Kidney epithelial cell (primary cell): ENCODE results near the gene MAPT. TPM values are rescaled to one million over a fixed set of nuclear protein-coding genes. Genes with fewer than 3 reads are reported as not detected.
A peak's percentile ranks its signal among the peaks of the same experiment; 100 is the strongest.
"Not testable (repeated sequence)": the region's sequence is repeated elsewhere in the genome, so short reads cannot be mapped to it uniquely, and the experiment has no call there.

ENCODE experiments used
- DNase-seq: peaks from one replicate; pipeline ENCODE4 v3.0.0-alpha.2; 2010; ENCODE audit warnings: low read depth
- H3K27me3 ChIP-seq: 2 replicates; pipeline ENCODE4 v1.6.0; 2011; ENCODE audit warnings: low read length; ENCODE audit not compliant: control insufficient read depth, insufficient read depth
- H3K36me3 ChIP-seq: 2 replicates; pipeline ENCODE4 v1.5.1; 2011; ENCODE audit warnings: low read length; ENCODE audit not compliant: control insufficient read depth, insufficient read depth
- H3K4me3 ChIP-seq: 2 replicates; pipeline ENCODE4 v1.5.1; 2011; ENCODE audit warnings: low read depth, mild to moderate bottlenecking, control low read depth, low read length
- total RNA-seq: library from RNA; depleted of rRNA; stranded (reverse); fragments of >200 nt; gene quantifications from 2 replicates; pipeline ENCODE4 v1.2.3, GENCODE V29; 2015
- TF ChIP-seq, protein P1 (sequence below): IDR thresholded peaks from 2 replicates; pipeline ENCODE4 v1.5.1; 2011; ENCODE audit warnings: mild to moderate bottlenecking, moderate library complexity, low read length, control low read depth, inconsistent platforms; ENCODE audit not compliant: insufficient read depth, poor library complexity, severe bottlenecking

Gene MAPT
- total RNA-seq, 1 donor from 2014 or later, result 0.25 TPM

- no peak for DNase-seq
- TF ChIP-seq, protein P1, sequence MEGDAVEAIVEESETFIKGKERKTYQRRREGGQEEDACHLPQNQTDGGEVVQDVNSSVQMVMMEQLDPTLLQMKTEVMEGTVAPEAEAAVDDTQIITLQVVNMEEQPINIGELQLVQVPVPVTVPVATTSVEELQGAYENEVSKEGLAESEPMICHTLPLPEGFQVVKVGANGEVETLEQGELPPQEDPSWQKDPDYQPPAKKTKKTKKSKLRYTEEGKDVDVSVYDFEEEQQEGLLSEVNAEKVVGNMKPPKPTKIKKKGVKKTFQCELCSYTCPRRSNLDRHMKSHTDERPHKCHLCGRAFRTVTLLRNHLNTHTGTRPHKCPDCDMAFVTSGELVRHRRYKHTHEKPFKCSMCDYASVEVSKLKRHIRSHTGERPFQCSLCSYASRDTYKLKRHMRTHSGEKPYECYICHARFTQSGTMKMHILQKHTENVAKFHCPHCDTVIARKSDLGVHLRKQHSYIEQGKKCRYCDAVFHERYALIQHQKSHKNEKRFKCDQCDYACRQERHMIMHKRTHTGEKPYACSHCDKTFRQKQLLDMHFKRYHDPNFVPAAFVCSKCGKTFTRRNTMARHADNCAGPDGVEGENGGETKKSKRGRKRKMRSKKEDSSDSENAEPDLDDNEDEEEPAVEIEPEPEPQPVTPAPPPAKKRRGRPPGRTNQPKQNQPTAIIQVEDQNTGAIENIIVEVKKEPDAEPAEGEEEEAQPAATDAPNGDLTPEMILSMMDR, result no peak
- peaks cover 12% of the 10 kb centered on the region for H3K27me3 ChIP-seq
- no peaks in the 10 kb centered on the region for H3K36me3 ChIP-seq
- H3K4me3 ChIP-seq, result no peak overlapping the region
These were observed 38.5 kb upstream of the MAPT start for GRCh38 chr17:45855691-45856336.

DNA sequence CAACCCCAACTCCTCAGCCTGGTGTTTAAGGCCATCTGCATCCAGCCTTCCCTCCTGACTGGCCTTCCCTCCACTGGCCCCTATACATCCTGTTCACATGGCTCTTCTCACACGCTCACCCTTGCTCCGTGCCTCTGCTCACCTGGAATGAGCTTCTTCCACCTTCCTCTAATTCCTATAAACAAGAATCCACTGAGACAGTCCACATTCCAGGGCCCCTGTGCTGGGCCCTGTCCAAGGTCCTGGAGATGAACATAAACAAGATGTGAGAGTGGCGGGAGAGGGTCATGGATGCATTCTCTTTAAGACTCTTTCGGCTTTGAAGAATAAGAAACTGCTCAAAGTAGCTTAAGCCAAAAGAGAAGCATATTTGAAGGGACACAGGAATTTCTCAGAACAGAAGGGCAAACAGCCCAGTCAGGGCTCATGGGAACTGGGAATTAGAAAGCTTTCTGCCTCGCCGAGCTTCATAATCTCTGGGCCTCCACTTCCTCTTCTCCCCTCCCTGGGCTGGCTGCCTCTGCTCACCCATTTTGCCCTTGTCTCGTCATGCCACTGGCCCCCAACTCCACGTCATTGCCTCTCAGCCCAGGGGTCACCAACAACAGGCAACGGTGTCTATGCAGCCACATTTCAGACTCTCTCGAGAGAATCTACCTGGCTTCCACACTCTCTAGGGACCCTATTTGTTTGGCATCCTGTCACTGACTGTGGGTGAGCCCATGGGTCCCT, 36.2 kb upstream of the MAPT start:
- peaks cover 2% of the 10 kb centered on the region for H3K27me3 ChIP-seq
- TF ChIP-seq, protein P1, result no peak
- DNase-seq, result peak; percentile 2
- no peaks in the 10 kb centered on the region for H3K36me3 ChIP-seq
- H3K4me3 ChIP-seq, result no peak overlapping the region

DNA sequence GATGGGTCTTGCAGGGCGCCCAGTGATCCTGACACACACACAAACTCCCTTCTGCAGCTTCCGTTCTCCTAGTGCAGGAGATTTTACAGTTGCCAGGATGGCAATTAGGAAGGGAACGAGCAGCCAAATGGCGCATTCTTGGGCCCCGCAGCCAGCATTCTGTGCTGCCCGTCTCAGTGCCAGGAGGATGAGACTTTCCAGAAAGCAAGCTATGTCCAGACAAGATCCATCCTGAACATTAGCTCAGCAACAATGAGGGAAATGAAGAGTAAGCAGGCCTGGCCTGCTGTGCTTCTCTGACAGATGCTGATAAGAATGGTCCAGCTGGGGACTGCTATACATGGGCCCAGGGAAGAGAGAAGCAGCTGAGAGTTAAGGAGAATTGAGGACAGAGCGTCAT, 33.2 kb upstream of the MAPT start:
- TF ChIP-seq, protein P1, result no peak
- peaks cover 5% of the 10 kb centered on the region for H3K27me3 ChIP-seq
- no peak overlapping the region for H3K4me3 ChIP-seq

GRCh38 chr17:45862127-45862526, 32.2 kb upstream of the MAPT start:
- DNase-seq, H3K4me3 ChIP-seq, H3K27me3 ChIP-seq, H3K36me3 ChIP-seq: not testable (repeated sequence)

More for the DNA sequence above, 33.2 kb upstream of the MAPT start:
- no peak for DNase-seq
- no peaks in the 10 kb centered on the region for H3K36me3 ChIP-seq

DNA sequence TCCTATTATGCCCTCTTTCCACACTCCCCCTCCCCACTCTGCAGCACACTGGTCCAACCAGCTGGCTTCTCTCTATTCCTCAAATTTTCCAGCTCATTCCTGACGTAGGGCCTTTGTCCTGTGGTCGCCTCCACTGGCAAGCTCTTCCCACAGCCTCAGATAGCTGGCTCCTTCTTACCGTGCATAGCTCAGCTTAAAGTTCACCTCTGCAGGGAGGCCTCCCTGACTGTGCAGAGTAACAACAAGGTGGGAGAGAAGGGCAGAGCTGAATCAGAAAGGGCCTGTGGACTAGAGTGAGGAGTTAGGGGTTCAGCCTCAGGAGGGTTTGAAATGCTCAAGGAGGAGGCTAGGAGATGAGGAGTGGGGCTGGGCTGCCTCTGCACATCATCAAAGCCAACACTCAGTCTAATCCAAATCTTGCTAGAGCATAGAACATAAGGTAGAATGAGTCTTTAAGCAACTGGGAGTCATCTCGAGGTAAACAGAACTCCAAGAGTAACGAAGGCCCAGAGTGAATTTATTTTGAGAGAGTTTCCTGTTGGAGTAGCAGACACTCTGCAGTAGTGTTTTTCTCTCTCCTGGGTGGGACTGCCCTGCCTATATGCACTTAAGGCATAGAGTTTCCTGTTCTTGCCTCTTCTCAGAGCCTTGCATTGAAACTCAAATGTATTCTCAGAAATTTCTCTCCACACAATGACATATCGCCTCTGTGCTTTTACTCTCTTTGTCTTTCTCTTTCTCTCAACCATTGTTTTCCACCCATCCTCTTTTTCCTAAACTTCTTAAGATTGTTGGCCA, 30.3 kb upstream of the MAPT start:
- no peaks in the 10 kb centered on the region for H3K36me3 ChIP-seq
- no peak overlapping the region for H3K4me3 ChIP-seq
- TF ChIP-seq, protein P1, result no peak
- H3K27me3 ChIP-seq, result peaks cover 5% of the 10 kb centered on the region
- DNase-seq, result no peak

DNA sequence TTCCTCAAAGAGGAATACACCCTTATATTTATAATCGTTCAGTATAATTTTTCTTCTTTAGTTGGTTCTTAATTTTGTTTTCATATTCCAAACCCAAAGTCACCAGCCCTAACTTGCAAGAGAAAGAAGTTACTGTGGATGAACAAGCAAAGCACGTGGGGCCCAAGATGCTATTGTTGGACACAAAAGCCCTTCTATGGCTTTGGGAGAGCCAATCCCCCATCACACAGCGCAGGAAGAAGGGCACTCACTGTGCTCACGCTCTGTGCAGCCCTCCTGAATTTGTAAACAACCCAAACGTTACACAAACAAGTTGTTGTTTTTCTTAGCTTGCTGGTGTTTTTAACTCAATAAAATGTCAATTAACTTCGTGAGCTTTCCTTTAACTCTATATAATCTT, 27.2 kb upstream of the MAPT start:
- TF ChIP-seq, protein P1, result no peak
- H3K36me3 ChIP-seq, result no peaks in the 10 kb centered on the region

More for the DNA sequence above, 27.2 kb upstream of the MAPT start:
- H3K4me3 ChIP-seq, result no peak overlapping the region
- DNase-seq, result no peak
- H3K27me3 ChIP-seq, result peaks cover 8% of the 10 kb centered on the region
